Measurements from ENCODE around the gene FBXL7. TPM values are rescaled to one million over a fixed set of nuclear protein-coding genes. Genes with fewer than 3 reads are reported as not detected.

The FBXL7 gene
- total and polyA plus RNA-seq, 4 experiments from 2014 or later, result not detected

- Mint-ChIP-seq H3K27ac (no peak overlapping the region), H3K27me3 (no peaks in the 10 kb centered on the region), H3K36me3 (no peaks in the 10 kb centered on the region), H3K4me1 (no peaks in the 10 kb centered on the region), H3K4me3 (no peak overlapping the region), H3K9me3 (peaks cover 4 to 21% (median 7%) of the 10 kb centered on the region in 8 donors)
- intact Hi-C loops (cut with micrococcal nuclease), result no loop called here
- no peaks in the 10 kb centered on the region for H3K9me3 ChIP-seq (ENCODE audit: control insufficient read depth in 1 of 2, low read length in 2 of 2)
- H3K4me3 ChIP-seq (ENCODE audit: low read length in 2 of 2), result no peak overlapping the region
- ChIA-PET POLR2A (ENCODE audit: partially characterized antibody) (no interaction called here), CTCF (ENCODE audit: partially characterized antibody) (no interaction called here)
- no peaks in the 10 kb centered on the region for H3K4me1 ChIP-seq (ENCODE audit: insufficient read depth, low read length)
- H3K27me3 ChIP-seq (ENCODE audit: insufficient read depth, low read length), result no peaks in the 10 kb centered on the region
- no peaks in the 10 kb centered on the region for H3K36me3 ChIP-seq (ENCODE audit: insufficient read depth, low read length)
- H3K27ac ChIP-seq (ENCODE audit: low read depth, low read length), result no peak overlapping the region
- DNase-seq, result no peak
These were observed 27.9 kb upstream of the FBXL7 start for GRCh38 chr5:15472116-15472515.

- H3K4me3 Mint-ChIP-seq, result no peak overlapping the region
- Histone ChIP-seq H3K4me1 (ENCODE audit: insufficient read depth, low read length) (no peaks in the 10 kb centered on the region), H3K27me3 (ENCODE audit: insufficient read depth, low read length) (no peaks in the 10 kb centered on the region), H3K36me3 (ENCODE audit: insufficient read depth, low read length) (no peaks in the 10 kb centered on the region), H3K27ac (ENCODE audit: low read depth, low read length) (no peak overlapping the region), H3K9me3 (ENCODE audit: control insufficient read depth in 1 of 2, low read length in 2 of 2) (no peaks in the 10 kb centered on the region), H3K4me3 (ENCODE audit: low read length in 2 of 2) (no peak overlapping the region)
- H3K9me3 Mint-ChIP-seq, result peaks cover 5 to 17% (median 9%) of the 10 kb centered on the region in 8 donors
- POLR2A ChIA-PET (ENCODE audit: partially characterized antibody), result no interaction called here
- H3K4me1 Mint-ChIP-seq, result no peaks in the 10 kb centered on the region
- intact Hi-C loops (cut with micrococcal nuclease), result no loop called here
- CTCF ChIA-PET (ENCODE audit: partially characterized antibody), result no interaction called here
- no peaks in the 10 kb centered on the region for H3K27me3 Mint-ChIP-seq
- H3K27ac Mint-ChIP-seq, result no peak overlapping the region
- DNase-seq, result no peak
- H3K36me3 Mint-ChIP-seq, result no peaks in the 10 kb centered on the region
These were observed 25.7 kb upstream of the FBXL7 start for GRCh38 chr5:15474143-15474719.

- no peak overlapping the region for H3K4me3 Mint-ChIP-seq
- ChIA-PET POLR2A (ENCODE audit: partially characterized antibody) (no interaction called here), CTCF (ENCODE audit: partially characterized antibody) (no interaction called here)
- H3K4me1 Mint-ChIP-seq, result no peaks in the 10 kb centered on the region
- Histone ChIP-seq H3K27me3 (ENCODE audit: insufficient read depth, low read length) (no peaks in the 10 kb centered on the region), H3K4me3 (ENCODE audit: low read length in 2 of 2) (no peak overlapping the region), H3K4me1 (ENCODE audit: insufficient read depth, low read length) (no peaks in the 10 kb centered on the region), H3K27ac (ENCODE audit: low read depth, low read length) (no peak overlapping the region), H3K36me3 (ENCODE audit: insufficient read depth, low read length) (no peaks in the 10 kb centered on the region), H3K9me3 (ENCODE audit: control insufficient read depth in 1 of 2, low read length in 2 of 2) (no peaks in the 10 kb centered on the region)
- no peak overlapping the region for H3K27ac Mint-ChIP-seq
- no peak for DNase-seq
- H3K9me3 Mint-ChIP-seq, result peaks cover under 1 to 14% (median 8%) of the 10 kb centered on the region in 8 donors
- H3K36me3 Mint-ChIP-seq, result no peaks in the 10 kb centered on the region
- intact Hi-C loops (cut with micrococcal nuclease), result no loop called here
- no peaks in the 10 kb centered on the region for H3K27me3 Mint-ChIP-seq
These were observed 24.6 kb upstream of the FBXL7 start for GRCh38 chr5:15475367-15475766.

- H3K4me1 Mint-ChIP-seq, result no peaks in the 10 kb centered on the region
- peaks cover 0 to 10% (median 7%) of the 10 kb centered on the region in 8 donors for H3K9me3 Mint-ChIP-seq
- H3K4me1 ChIP-seq (ENCODE audit: insufficient read depth, low read length), result no peaks in the 10 kb centered on the region
- no peaks in the 10 kb centered on the region for H3K27me3 Mint-ChIP-seq
- no peak for DNase-seq
- H3K27ac ChIP-seq (ENCODE audit: low read depth, low read length), result no peak overlapping the region
- no peak overlapping the region for H3K4me3 Mint-ChIP-seq
- no peaks in the 10 kb centered on the region for H3K36me3 Mint-ChIP-seq
- intact Hi-C loops (cut with micrococcal nuclease), result no loop called here
- no peak overlapping the region for H3K4me3 ChIP-seq (ENCODE audit: low read length in 2 of 2)
- POLR2A ChIA-PET (ENCODE audit: partially characterized antibody), result no interaction called here
- H3K27ac Mint-ChIP-seq, result no peak overlapping the region
- no peaks in the 10 kb centered on the region for H3K9me3 ChIP-seq (ENCODE audit: control insufficient read depth in 1 of 2, low read length in 2 of 2)
- no peaks in the 10 kb centered on the region for H3K36me3 ChIP-seq (ENCODE audit: insufficient read depth, low read length)
- H3K27me3 ChIP-seq (ENCODE audit: insufficient read depth, low read length), result no peaks in the 10 kb centered on the region
- CTCF ChIA-PET (ENCODE audit: partially characterized antibody), result interaction anchor here (1.3 kb wide), 1 partner anchor 13 kb away, joined by 3 read pairs; no protein-coding TSS in a partner anchor
These were observed 23.0 kb upstream of the FBXL7 start for GRCh38 chr5:15476977-15477376.

GRCh38 chr5:15480436-15480835 lies 19.5 kb upstream of the FBXL7 start:
- no peaks in the 10 kb centered on the region for H3K36me3 ChIP-seq (ENCODE audit: insufficient read depth, low read length)

GRCh38 chr5:15483351-15484097 lies 16.5 kb upstream of the FBXL7 start:
- intact Hi-C loops (cut with micrococcal nuclease), result no loop called here
- H3K36me3 Mint-ChIP-seq, result no peaks in the 10 kb centered on the region

More at GRCh38 chr5:15480436-15480835, 19.5 kb upstream of the FBXL7 start:
- H3K36me3 Mint-ChIP-seq, result no peaks in the 10 kb centered on the region
- H3K27me3 Mint-ChIP-seq, result no peaks in the 10 kb centered on the region
- H3K4me1 ChIP-seq (ENCODE audit: insufficient read depth, low read length), result no peaks in the 10 kb centered on the region
- no peak overlapping the region for H3K4me3 ChIP-seq (ENCODE audit: low read length in 2 of 2)
- H3K27ac Mint-ChIP-seq, result no peak overlapping the region
- CTCF ChIA-PET (ENCODE audit: partially characterized antibody), result no interaction called here
- no peaks in the 10 kb centered on the region for H3K27me3 ChIP-seq (ENCODE audit: insufficient read depth, low read length)
- POLR2A ChIA-PET (ENCODE audit: partially characterized antibody), result no interaction called here
- H3K4me1 Mint-ChIP-seq, result no peaks in the 10 kb centered on the region
- intact Hi-C loops (cut with micrococcal nuclease), result no loop called here
- no peaks in the 10 kb centered on the region for H3K9me3 ChIP-seq (ENCODE audit: control insufficient read depth in 1 of 2, low read length in 2 of 2)
- no peak overlapping the region for H3K27ac ChIP-seq (ENCODE audit: low read depth, low read length)
- no peak for DNase-seq
- no peak overlapping the region for H3K4me3 Mint-ChIP-seq
- peaks cover 0 to 10% (median 5%) of the 10 kb centered on the region in 8 donors for H3K9me3 Mint-ChIP-seq

GRCh38 chr5:15487228-15487627 lies 12.8 kb upstream of the FBXL7 start:
- Histone ChIP-seq H3K4me1 (ENCODE audit: insufficient read depth, low read length) (no peaks in the 10 kb centered on the region), H3K27ac (ENCODE audit: low read depth, low read length) (no peak overlapping the region), H3K36me3 (ENCODE audit: insufficient read depth, low read length) (no peaks in the 10 kb centered on the region), H3K27me3 (ENCODE audit: insufficient read depth, low read length) (no peaks in the 10 kb centered on the region), H3K4me3 (ENCODE audit: low read length in 2 of 2) (no peak overlapping the region), H3K9me3 (ENCODE audit: control insufficient read depth in 1 of 2, low read length in 2 of 2) (no peaks in the 10 kb centered on the region)
- H3K36me3 Mint-ChIP-seq, result no peaks in the 10 kb centered on the region
- no peaks in the 10 kb centered on the region for H3K27me3 Mint-ChIP-seq
- intact Hi-C loops (cut with micrococcal nuclease), result no loop called here
- no peaks in the 10 kb centered on the region for H3K4me1 Mint-ChIP-seq
- no peak overlapping the region for H3K4me3 Mint-ChIP-seq
- ChIA-PET POLR2A (ENCODE audit: partially characterized antibody) (no interaction called here), CTCF (ENCODE audit: partially characterized antibody) (no interaction called here)
- DNase-seq, result no peak
- no peak overlapping the region for H3K27ac Mint-ChIP-seq
- H3K9me3 Mint-ChIP-seq, result peaks cover 0 to 5% (median 1%) of the 10 kb centered on the region in 8 donors

More at GRCh38 chr5:15483351-15484097, 16.5 kb upstream of the FBXL7 start:
- Mint-ChIP-seq H3K27me3 (no peaks in the 10 kb centered on the region), H3K9me3 (peaks cover 0 to 5% (median 2%) of the 10 kb centered on the region in 8 donors), H3K4me1 (no peaks in the 10 kb centered on the region), H3K27ac (no peak overlapping the region), H3K4me3 (no peak overlapping the region)
- H3K9me3 ChIP-seq (ENCODE audit: control insufficient read depth in 1 of 2, low read length in 2 of 2), result no peaks in the 10 kb centered on the region
- ChIA-PET CTCF (ENCODE audit: partially characterized antibody) (no interaction called here), POLR2A (ENCODE audit: partially characterized antibody) (no interaction called here)
- H3K27me3 ChIP-seq (ENCODE audit: insufficient read depth, low read length), result no peaks in the 10 kb centered on the region
- no peaks in the 10 kb centered on the region for H3K36me3 ChIP-seq (ENCODE audit: insufficient read depth, low read length)
- no peak overlapping the region for H3K4me3 ChIP-seq (ENCODE audit: low read length in 2 of 2)
- no peak overlapping the region for H3K27ac ChIP-seq (ENCODE audit: low read depth, low read length)
- H3K4me1 ChIP-seq (ENCODE audit: insufficient read depth, low read length), result no peaks in the 10 kb centered on the region
- no peak for DNase-seq
